HepG2 (cell line): Measurements from ENCODE around the gene DDX24. TPM values are rescaled to one million over a fixed set of nuclear protein-coding genes. Genes with fewer than 3 reads are reported as not detected.

Experiments used
- ATAC-seq: fragments of 200-7000 bp; cut with Tn5 transposase; 3 replicates; pipeline ENCODE4 v1.9.1; 2020; ENCODE audit warnings: mild to moderate bottlenecking, moderate library complexity
- BruUV-seq: library from RNA; stranded (reverse); fragments of 400-500 nt; replicated peaks from 2 replicates; lab custom pipeline; 2021; lab: Mats Ljungman, UMichigan
- CTCF ChIA-PET: fragments of 300-600 bp; formaldehyde crosslinking; extraction: SDS; loops from one replicate; lab custom pipeline; 2021; ENCODE audit warnings: low total read pairs, inconsistent platforms, low intra/inter-chr PET ratio; lab: Yijun Ruan, JAX
- POLR2A ChIA-PET: fragments of 350-600 bp; sonication (Branson Sonifier 250); formaldehyde crosslinking; loops from one replicate; lab custom pipeline; 2020; ENCODE audit warnings: antibody characterized with exemption, inconsistent platforms; lab: Yijun Ruan, JAX
- DNase-seq: peaks from one replicate; pipeline ENCODE4 v3.0.0-alpha.2; 2015; ENCODE audit warnings: low spot score
- FAIRE-seq: peaks from 3 replicates; lab custom pipeline; 2011; peaks lifted over from hg19 to GRCh38; lab: Jason Lieb, UNC
- H2AFZ ChIP-seq: one replicate; pipeline ENCODE4 v1.6.1; 2011; ENCODE audit warnings: low read length, inconsistent platforms
- H3K27ac ChIP-seq: fragments of 300-600 bp; 3 replicates; pipeline ENCODE4 v1.8.0; 2011; ENCODE audit warnings: mixed run types, mild to moderate bottlenecking, mixed read lengths, low read length, inconsistent platforms; ENCODE audit not compliant: insufficient read depth; ENCODE audit errors: extremely low read length
- H3K27me3 ChIP-seq, 2 experiments: fragments of 200-600 bp in 1 of 2; 2 replicates in 1 of 2; 3 replicates in 1 of 2; pipeline versions ENCODE4 v1.6.0 to v1.8.0; 2011; ENCODE audit warnings: low read length in 2 of 2, mild to moderate bottlenecking in 2 of 2, moderate library complexity in 2 of 2, inconsistent platforms in 1 of 2; ENCODE audit not compliant: insufficient read depth in 2 of 2, control insufficient read depth in 1 of 2
- H3K36me3 ChIP-seq, 2 experiments: fragments of 200-600 bp in 1 of 2; replicated peaks in 1 of 2; 2 replicates in 1 of 2; 3 replicates in 1 of 2; pipeline versions ENCODE4 v1.5.1 to v1.8.0; 2011; ENCODE audit warnings: low read length in 2 of 2, inconsistent platforms in 1 of 2; ENCODE audit not compliant: insufficient read depth in 2 of 2, control insufficient read depth in 1 of 2
- H3K4me1 ChIP-seq: 2 replicates; pipeline ENCODE4 v1.5.1; 2012; ENCODE audit warnings: low read length, inconsistent platforms; ENCODE audit not compliant: insufficient read depth
- H3K4me2 ChIP-seq: 2 replicates; pipeline ENCODE4 v1.6.0; 2011; ENCODE audit warnings: low read depth, low read length, inconsistent platforms
- H3K4me3 ChIP-seq, 3 experiments: fragments of 200-600 bp in 1 of 3; sonication (generic), shearing (Covaris generic) in 1 of 3; replicated peaks in 1 of 3; 2 replicates each; pipeline ENCODE4 v1.5.1; 2011 to 2016; ENCODE audit warnings: low read length in 3 of 3, inconsistent platforms in 2 of 3, low read depth in 2 of 3, mild to moderate bottlenecking in 2 of 3, control low read depth in 1 of 3, mixed read lengths in 1 of 3; ENCODE audit not compliant: insufficient read depth in 1 of 3
- H3K79me2 ChIP-seq: one replicate; pipeline ENCODE4 v1.6.1; 2011; ENCODE audit warnings: low read length, inconsistent platforms; ENCODE audit not compliant: insufficient read depth
- H3K9ac ChIP-seq: 2 replicates; pipeline ENCODE4 v1.6.0; 2011; ENCODE audit warnings: mild to moderate bottlenecking, low read depth, low read length, inconsistent platforms; ENCODE audit not compliant: insufficient read depth
- H3K9me3 ChIP-seq: 2 replicates; pipeline ENCODE4 v1.5.1; 2012; ENCODE audit warnings: mild to moderate bottlenecking, low read length
- H4K20me1 ChIP-seq: 2 replicates; pipeline ENCODE4 v1.6.0; 2011; ENCODE audit warnings: inconsistent platforms, mild to moderate bottlenecking, low read length, moderate library complexity; ENCODE audit not compliant: insufficient read depth
- MAX ChIP-seq: IDR thresholded peaks from 2 replicates; pipeline ENCODE4 v1.6.1; 2012; ENCODE audit warnings: inconsistent platforms
- PAXIP1 ChIP-seq: sonication (generic); formaldehyde crosslinking; conservative IDR thresholded peaks from 2 replicates; pipeline ENCODE4 v1.4.0; 2020; ENCODE audit warnings: mild to moderate bottlenecking, missing genetic modification reagents, moderate library complexity
- WGBS: methylation state at CpG from one replicate; pipeline ENCODE4 v1.1.6; 2017; ENCODE audit warnings: low lambda C conversion rate; 5-methylcytosine and 5-hydroxymethylcytosine counted together
- in situ Hi-C: cut with HindIII; loops from 2 replicates; pipeline ENCODE4 v1.10.0; 2017; ENCODE audit warnings: low pct_unique_long_range_greater_than_20kb; ENCODE audit not compliant: extremely low pct_ligation_motif_present
- intact Hi-C: fragments of 100-400 bp; cut with micrococcal nuclease; formaldehyde crosslinking; loops from one replicate; pipeline ENCODE4 v1.10.0; 2022; ENCODE audit not compliant: unreplicated experiment
- polyA plus RNA-seq, 8 experiments: library from polyadenylated mRNA; depleted of rRNA in 3 of 8; stranded (reverse) in 7 of 8; unstranded in 1 of 8; fragments of >200 nt; fragmentation: Illumina TruSeq in 4 of 8; extraction: Trizol in 4 of 8; gene quantifications; 2 replicates each; pipeline versions ENCODE4 v1.2.1 to v1.2.3, GENCODE V29; 2011 to 2016; ENCODE audit warnings: low read depth in 4 of 8, missing spikeins in 1 of 8, mixed read lengths in 1 of 8; ENCODE audit not compliant: insufficient read depth in 1 of 8
- total RNA-seq, 5 experiments: library from RNA; depleted of rRNA; stranded (reverse); fragments of >200 nt; fragmentation: Illumina TruSeq; extraction: Trizol; gene quantifications; 2 replicates each; pipeline ENCODE4 v1.2.3, GENCODE V29; 2016; ENCODE audit warnings: low read depth in 1 of 5

Gene DDX24
- total and polyA plus RNA-seq, 2 of the 13 experiments (the other 11 are each of a cell fraction or from before 2014, with no cell fraction given): 67.3 to 149 TPM

DNA sequence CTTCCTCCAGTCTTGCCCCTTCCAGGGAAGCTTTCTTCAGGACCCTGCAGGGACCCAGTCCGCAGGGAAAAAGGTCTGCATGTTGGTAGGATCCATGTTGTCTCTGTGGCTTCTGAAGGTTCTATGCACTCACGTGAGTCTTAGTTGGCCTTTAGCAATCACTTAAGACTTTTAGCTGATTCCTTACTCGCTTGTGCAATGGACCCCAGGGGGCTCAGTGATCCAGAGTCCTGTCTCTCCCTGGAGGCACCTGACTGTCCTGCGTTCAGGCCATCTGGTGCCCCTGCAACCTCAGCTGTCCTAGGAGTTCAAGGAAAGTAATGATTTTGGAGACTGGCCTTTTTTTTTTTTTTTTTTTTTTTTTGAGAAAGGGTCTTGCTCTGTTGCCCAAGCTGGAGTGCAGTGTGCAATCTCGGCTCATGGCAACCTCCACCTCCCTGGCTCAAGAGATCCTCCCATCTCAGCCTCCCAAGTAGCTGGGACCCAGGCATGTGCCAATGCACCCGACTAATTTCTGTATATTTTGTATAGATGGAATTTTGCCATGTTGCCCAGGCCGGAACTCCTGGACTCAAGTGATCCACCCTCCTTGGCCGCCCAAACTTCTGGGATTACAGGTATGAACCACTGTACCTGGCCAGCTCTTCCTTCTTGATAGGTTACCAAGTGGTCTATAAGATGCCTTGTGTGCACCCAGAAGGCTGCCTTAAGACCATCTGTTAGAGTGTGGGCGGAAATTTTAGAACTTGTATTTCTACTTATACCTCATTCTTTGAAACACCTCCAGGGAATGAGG is 43.8 kb upstream of the DDX24 start:
- intact Hi-C loops: loop anchor here (5.0 kb wide), 1 partner anchor 42 kb away; the partner anchor contains the start of genes DDX24 and IFI27L1

More for the DNA sequence above, 43.8 kb upstream of the DDX24 start:
- Histone ChIP-seq H3K36me3 (no peaks in the 10 kb centered on the region), H3K9ac (no peak overlapping the region), H3K4me1 (peaks cover 23% of the 10 kb centered on the region), H3K27me3 (peaks cover 2 to 33% of the 10 kb centered on the region in 2 experiments), H3K4me2 (peak overlapping the region; percentile 5; the same call in 1 of the 2 replicates), H3K27ac (no peak overlapping the region), H4K20me1 (no peaks in the 10 kb centered on the region), H3K79me2 (no peaks in the 10 kb centered on the region), H2AFZ (no peak overlapping the region), H3K4me3 (no peak overlapping the region), H3K9me3 (no peaks in the 10 kb centered on the region)
- no peak for DNase-seq
- ATAC-seq: no peak
- CTCF ChIA-PET: no interaction called here
- WGBS: 40% methylated on average over 9 of the region's 9 CpGs
- no peak for TF ChIP-seq PAXIP1
- TF ChIP-seq MAX: no peak
- POLR2A ChIA-PET: no interaction called here
- no peak for FAIRE-seq
- no TSS peak for BruUV-seq
- in situ Hi-C loops: no loop called here
